ENCODE measurements around the gene BET1. TPM values are rescaled to one million over a fixed set of nuclear protein-coding genes. Genes with fewer than 3 reads are reported as not detected.
"Not testable (repeated sequence)": the region's sequence is repeated elsewhere in the genome, so short reads cannot be mapped to it uniquely, and the experiment has no call there.

BET1 gene, protein sequence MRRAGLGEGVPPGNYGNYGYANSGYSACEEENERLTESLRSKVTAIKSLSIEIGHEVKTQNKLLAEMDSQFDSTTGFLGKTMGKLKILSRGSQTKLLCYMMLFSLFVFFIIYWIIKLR
- 10 to 100 TPM; 41.3 to 65.2 (median 47.3) TPM for polyA plus RNA-seq (ENCODE audit: insufficient read length in 4 of 4)

DNA sequence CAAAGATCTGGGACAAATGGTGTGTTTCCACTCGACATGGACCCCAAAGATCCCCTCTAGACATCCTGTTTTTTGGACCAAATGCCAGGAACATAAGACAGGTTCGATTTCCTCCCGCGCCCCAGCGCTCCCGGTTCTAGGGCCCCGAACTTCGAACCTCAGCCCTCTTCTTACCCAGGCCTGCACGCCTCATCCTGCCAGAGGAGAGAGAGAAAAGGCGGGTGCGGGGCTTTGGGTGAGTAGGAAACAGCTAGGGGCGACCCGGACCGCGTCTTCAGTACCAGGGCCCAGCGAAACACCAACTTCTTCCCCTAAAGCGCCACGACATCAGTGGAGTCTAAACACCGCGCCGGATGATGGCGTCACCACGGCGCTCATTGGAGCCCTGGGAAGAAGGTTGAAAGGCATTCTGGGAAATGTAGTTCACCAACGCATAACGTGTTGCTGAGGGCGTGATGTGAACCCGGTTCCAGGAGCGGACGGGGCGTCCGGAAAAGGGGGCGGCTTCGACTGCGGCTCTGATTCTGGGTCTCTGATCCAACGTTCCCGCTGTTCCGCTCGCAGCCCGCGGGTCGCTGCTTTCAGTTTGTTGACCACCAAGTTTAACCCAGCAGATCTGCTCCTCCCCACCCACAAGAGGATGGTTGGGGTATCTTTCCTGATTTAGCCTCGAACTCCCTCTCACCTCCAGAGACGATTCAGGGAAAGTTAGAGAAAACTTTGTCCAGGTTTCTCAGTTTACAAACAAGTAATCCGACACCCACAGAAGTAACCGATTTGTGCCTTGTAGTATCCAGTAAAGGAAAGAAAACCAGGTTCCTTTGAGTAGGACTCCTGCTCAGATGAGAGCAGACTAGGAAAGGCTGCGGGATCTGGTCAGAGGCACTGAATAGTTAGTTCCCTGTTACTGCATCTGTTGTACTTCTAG, at the start of gene BET1:
BET1 (minus strand) TSS at position 332 of the 928 bp plus-strand sequence; CDS start at position 193, 139 bp downstream.
- peak; percentile 93 to 98 (median 96) for DNase-seq (ENCODE audit: low read depth in 4 of 4, low spot score in 3 of 4)

DNA sequence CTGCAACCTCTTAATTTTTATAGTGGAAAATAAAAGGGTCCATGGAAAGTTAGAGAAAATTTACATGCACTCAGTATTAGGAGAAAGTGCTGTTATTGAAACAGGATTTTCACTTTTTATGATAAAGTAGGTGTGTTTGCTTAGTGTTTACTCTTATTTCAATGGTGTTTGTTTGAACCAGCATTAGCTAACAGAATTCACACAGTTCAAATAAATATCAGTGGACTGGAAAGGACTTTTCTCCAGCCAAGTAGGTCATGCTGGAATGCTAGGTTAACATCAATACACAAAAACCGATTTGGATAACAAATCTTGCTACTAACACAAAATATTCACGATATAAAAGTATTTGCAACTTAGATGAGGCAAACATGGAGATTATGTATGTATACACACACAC, 49.4 kb upstream of the BET1 start:
- no peak for DNase-seq (ENCODE audit: low read depth in 4 of 4, low spot score in 3 of 4)

DNA sequence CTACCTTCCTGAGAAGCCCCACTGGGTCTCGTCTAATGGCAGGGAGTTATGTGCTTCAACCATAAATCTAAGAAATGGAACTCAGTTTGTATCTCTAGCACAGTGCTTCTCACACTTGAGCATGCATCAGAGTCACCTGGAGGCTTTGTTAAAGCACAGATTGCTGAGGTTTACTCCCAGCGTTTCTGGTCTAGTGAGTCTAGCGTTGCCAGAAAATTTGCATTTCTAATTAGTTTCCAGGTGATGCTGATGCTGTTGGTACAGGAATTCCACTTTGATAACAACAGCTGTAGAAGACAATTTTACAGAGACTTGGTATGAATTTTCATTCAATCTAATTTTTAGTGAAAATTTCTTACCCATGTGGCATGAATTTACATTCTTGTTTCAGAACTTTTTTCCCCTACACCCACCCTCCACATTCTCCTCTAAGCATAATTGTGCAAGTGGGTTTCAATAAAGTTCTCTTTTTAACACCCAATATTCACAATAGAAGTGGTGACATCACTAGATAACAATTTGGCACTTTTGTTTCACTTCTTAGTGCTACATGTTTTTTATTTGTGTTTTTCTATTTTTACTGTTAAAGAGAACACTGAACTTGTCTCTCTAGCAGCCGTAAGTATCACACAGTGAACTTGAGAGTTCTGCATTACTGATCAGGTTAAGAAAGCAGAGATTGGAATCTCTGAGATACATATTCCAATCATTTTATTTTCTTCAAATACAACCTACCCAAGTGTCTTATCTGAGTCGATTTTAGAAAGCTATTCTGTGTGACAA, 48.4 kb upstream of the BET1 start:
- no peak for DNase-seq (ENCODE audit: low read depth in 4 of 4, low spot score in 3 of 4)

DNA sequence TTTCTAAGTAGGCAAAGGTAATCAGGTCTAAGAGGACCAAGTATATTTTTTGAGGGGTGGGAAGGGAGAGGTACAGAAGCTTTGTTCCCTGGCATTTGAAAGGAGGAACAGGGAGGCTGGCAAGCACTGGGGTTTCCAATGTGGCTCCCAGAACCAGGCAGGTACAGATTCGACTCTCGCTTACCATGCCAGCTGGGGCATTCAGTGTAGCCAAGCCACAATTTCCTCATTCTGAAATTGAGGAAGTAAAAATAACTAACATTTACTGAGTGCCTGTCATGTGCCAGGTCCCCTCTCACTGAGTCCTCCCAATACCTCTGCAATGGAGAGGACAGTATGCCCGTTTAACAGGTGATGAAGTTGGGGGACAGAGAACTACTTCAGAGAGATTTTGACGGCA, 45.9 kb upstream of the BET1 start:
- DNase-seq (ENCODE audit: low read depth in 4 of 4, low spot score in 3 of 4): no peak

DNA sequence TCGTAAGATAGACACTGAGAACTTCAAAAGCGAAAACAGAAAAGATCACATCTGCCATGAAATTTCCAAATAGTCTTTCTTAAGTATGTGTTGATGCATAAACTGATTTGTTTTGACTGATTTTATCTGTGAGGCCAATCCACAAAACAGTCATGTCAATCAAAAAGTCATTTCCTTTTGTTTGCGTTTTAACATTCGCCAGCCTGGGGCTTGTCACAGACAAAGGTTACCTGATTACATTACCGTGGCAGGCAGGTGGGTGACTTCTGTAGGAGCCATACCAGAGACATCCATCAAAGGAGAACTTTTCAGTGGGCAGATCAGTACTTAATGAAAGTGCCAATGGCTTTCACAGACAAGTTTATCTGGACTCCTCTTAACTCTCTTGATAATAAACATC, 45.5 kb upstream of the BET1 start:
- DNase-seq (ENCODE audit: low read depth in 4 of 4, low spot score in 3 of 4): no peak

DNA sequence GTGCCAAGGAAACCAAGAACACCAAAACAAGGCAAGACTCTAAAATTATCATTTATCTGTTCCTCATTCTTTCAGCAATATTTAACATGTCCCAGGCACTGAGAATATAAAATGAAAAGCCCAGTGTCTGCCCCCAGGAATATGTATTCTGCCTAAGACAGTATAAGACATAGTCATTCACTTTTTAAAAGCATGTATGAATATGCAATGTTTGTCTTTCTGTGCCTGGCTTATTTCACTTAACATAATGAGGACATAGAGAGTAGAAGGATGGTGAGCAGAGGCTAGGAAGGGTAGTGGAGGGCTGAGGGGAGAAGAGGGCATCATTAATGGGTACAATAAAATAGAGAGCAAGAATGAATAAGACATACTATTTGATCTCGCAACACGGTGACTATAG, 44.6 kb upstream of the BET1 start:
- DNase-seq (ENCODE audit: low read depth in 4 of 4, low spot score in 3 of 4): no peak

DNA sequence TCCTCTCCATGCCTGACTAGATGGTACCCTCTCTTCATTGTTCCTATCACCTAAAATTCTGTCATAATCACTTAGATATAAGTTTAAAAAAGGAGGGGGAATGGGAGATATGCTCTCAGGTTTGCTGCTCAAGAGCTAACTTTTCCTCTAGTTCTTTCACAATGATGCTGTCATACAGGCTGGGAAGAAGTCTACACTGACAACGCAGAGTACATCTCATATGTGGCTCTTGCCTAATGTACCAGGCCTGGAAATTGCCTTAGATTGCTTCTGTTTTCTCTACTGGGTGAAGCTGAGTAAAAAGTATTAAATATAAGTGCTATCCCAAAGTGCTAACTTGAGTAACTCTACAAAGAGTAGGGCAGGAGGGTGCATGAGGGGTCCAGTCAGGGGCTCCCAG, 43.8 kb upstream of the BET1 start:
- no peak for DNase-seq (ENCODE audit: low read depth in 4 of 4, low spot score in 3 of 4)

DNA sequence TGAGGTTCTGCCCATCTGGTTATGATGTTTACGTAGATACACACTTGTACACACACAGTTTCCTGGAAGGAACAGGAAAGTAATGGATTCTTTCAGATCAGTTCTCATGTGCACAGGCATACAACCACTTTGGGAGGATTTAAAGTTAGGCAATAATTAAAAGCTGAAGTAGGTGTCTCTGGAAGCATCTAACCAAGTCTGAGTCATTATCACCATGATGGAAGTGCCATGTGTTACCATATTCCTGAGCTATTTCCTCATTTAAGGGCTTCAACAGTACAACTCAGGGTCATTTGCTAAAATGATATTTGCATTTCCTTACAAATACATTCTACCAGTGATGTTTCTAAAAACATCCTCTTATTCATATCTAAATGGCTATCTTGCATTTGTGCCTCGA, 41.4 kb upstream of the BET1 start:
- no peak for DNase-seq (ENCODE audit: low read depth in 4 of 4, low spot score in 3 of 4)

DNA sequence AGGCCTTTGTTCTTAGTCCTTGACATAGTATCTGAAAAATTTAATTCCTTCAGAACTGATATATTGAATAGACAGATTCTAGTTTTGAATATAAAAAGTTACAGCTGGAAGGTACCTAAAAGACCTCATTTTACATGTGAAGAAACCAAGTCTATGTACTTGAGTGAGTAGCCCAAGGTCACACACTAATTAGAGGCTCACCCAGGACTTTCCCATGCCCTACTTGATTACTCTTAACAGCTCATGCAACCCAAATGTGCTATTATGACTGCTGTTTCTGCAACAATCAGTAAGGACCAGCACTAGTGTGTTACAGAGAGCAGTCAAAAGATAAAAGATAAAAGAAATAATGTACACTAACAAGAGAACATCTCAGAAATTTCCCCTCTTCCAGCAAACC, 40.7 kb upstream of the BET1 start:
- no peak for DNase-seq (ENCODE audit: low read depth in 4 of 4, low spot score in 3 of 4)

DNA sequence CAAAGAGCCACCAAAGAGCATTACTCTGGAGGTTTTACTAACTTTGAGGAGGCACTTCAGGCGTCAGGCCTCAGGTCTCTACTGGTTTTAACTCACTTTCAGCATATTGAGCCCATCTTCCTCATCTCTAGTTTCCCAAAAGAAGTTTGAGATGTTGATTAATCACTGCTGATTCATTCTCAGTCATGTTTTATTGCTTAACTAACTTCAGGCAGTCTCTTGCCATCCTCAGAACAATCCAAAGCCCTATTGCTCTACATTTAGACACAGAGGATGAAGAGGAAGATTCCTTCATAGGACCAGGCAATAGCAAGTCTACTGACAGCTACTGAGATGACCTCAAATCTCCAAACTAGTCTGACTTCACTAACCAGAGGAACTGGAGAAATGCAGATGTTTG, 39.1 kb upstream of the BET1 start:
- no peak for DNase-seq (ENCODE audit: low read depth in 4 of 4, low spot score in 3 of 4)

DNA sequence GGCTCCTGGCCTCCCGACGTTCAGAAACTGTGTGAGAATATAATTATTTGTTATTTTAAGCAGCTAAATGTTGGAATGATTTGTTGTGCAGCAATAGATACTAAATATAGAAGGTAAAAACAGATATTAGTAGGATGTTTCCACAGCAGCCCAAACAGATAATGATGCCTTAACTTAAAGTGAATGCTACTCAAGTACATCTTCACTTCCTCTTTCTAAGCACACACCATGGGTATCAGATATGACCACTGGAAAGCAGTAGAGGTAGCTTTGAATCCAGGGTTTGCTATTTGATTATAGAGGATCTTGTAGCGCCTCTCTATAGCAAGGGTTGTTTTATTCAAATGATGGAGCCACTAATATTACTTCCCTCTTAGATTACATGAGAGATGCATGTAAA, 38.2 kb upstream of the BET1 start:
- DNase-seq (ENCODE audit: low read depth in 4 of 4, low spot score in 3 of 4): no peak

DNA sequence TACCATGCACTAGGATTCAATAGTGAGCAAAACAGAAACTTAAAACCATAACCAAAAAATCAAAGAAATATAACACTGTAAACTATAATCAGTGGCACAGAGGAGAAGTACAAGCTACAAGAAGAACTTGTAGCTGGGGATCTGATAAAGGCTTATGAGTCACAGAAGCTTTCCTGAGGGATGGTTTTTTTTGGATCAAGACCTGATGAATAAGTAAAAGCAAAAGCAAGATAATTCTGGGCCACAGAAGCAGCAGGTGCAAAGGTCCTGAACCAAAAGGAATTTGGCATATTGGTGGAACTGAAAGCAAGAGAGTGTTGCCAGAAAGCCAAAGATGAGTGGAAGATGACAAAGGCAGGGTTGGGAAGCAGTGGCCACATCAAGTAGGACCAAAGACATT, 37.4 kb upstream of the BET1 start:
- no peak for DNase-seq (ENCODE audit: low read depth in 4 of 4, low spot score in 3 of 4)

DNA sequence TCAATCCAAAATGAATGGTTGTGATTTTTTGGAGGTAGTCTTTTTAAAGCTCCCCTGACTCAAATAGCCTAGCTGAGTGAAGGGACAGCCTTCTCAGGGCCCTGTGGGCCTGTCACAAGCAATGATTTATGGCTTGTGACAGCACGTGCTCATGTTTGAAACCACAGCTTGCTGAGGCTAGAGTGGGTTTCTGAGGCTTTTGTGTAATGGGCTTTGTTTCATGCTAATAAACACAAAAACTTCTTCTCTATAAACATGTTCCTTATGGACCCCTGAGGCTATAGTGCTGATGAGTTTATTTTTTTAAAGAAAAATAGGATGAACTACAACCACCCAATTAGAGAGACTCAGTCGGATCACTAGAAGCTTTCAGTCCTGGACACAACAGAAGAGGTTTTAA, 36.1 kb upstream of the BET1 start:
- no peak for DNase-seq (ENCODE audit: low read depth in 4 of 4, low spot score in 3 of 4)

DNA sequence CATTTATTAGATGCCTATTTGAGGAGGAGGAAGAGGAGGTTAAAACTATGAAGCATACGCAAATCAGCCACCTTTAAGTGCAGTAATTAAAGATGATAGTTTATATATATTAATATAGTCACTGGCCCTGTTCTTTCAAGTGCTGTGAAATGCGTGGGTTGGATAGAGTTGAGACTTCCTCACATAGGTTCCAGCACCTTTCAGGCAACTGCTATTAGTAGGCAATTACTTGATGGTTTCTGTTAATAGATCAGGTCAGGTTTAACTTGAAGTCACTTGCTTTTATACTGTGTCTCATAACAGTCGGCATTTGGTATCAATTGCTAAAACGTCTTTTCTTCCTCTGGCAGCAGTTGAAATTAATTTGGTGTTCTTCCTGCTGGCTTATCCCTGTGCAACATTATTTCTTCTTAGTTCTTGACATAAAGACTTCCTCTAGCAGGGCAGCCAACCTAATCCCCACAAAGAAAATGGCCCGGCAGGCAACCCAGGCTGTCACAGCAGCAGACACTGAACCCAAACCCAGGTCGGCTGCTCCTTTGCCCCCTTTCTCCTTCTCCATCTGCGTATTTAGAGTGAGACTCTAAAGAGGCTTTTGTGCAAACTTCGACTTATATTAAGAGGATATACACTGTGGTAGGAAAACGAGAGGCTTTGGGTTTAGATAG, 35.3 kb upstream of the BET1 start:
- no peak for DNase-seq (ENCODE audit: low read depth in 4 of 4, low spot score in 3 of 4)

DNA sequence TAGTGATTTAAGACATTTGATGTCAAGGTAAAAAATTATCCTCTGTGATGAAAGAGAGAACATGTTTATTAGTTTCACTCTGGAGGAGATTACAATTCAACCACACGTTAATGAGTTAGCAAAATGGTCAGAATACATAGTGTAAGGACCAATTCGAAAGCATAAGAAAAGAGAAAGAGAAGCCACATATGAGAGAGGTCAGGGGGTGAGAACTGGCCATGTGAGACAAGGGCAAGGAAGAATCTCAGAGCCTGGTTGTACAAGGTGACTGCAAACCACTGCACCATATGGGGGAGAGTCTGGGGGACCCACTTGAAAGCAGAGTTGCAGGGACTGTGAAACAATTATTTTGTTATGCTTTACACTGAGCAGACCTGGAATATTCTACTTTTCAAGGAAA, 27.7 kb upstream of the BET1 start:
- no peak for DNase-seq (ENCODE audit: low read depth in 4 of 4, low spot score in 3 of 4)

DNA sequence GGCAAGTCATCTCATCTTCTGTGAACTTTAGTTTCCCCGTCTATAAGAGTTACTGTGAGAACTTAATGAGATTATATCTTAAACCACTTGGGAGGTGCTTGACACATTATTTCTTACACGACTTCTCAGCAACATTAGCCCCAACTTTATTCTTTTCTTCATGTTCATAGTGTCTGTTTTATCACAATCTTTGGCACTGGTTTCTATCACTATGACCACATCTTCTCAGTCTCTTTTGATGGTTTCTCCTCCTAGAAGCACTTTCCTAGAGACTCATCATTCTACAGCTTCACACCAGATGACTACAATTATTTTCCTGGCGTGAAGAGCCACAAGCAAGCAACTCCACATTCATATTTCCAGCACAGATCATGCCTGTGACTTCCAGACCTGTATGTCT, 26.5 kb upstream of the BET1 start:
- no peak for DNase-seq (ENCODE audit: low read depth in 4 of 4, low spot score in 3 of 4)

DNA sequence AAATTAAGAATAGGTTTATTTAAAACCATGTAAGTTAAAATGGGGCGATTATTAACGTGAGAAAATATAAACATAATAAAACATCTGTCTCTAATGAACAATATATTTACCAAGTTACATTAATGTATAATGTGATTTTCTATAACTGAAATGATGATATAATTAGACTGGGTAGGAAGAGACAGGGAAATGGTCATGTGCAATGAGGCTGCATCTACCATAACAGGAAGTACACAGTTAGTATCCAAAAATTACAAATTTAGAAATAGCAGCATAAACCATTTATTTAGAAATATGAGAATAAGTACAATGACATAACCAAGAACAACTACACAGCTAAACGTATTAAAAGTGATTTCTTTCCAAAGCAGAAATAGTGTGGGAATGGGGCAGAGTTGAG, 25.8 kb upstream of the BET1 start:
- DNase-seq (ENCODE audit: low read depth in 4 of 4, low spot score in 3 of 4): no peak

DNA sequence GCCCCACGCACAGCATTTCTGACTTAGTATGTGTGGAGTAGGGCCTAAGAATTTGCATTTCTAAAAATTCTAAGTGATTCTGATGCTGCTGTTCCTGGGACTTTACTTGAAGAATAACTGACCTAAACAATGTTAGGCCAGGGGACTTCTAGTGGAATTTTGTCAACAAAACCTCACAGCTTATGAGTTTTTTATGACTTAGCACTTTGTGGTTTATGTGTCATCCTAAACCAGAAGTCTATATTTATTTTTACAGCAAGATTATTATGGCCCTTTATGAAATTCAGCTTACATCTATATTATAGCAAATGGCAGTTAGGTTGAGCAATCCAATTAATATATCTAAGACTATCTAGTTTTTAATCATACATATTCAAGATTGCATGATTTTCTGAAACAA, 24.6 kb upstream of the BET1 start:
- DNase-seq (ENCODE audit: low read depth in 4 of 4, low spot score in 3 of 4): no peak

DNA sequence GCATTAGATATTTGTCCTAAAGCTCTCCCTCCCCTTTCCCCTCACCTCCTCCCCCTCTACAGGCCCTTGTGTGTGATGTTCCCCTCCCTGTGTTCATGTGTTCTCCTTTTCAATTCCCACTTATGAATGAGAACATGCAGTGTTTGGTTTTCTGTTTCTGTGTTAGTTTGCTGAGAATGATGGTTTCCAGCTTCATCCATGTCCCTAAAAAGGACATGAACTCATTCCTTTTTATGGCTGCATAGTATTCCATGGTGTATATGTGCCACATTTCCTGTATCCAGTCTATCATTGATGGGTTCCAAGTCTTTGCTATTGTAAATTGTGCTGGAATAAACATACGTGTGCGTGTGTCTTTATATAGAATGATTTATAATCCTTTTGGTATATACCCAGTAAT, 22.5 kb upstream of the BET1 start:
- DNase-seq (ENCODE audit: low read depth in 4 of 4, low spot score in 3 of 4): not testable (repeated sequence)

DNA sequence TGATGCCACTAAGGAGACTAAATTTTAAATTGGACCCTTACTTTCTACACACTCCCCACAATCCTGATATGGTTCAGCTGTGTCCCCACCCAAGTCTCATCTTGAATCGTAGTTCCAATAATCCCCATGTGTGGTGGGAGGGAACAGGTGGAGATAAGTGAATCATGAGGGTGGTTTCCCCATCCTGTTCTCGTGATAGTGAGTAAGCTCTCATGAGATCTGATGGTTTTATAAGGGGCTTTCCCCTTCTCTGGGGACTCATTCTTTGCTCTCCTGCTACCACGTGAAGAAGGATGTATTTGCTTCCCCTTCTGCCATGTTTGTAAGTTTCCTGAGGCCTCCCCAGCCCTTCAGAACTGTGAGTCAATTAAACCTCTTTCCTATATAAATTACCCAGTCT, 18.4 kb upstream of the BET1 start:
- DNase-seq (ENCODE audit: low read depth in 4 of 4, low spot score in 3 of 4): no peak

DNA sequence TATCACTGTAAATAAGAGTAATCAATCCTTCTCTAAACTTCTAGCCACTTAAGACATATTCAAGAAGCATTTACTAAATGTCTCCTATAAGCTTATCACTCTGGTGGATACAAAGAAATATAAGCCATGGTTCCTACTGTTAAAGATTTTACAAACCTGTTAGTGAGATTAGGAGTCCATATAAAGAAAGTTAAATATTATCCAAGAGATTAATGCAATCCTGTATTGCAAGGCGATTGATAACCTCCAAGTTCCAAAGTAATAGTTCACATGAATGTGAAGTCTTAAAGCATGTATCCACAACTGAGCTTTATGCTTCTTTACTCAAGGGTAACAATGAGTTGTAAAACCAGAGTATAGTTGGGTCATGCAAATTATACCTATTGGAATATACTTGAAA, 12.6 kb upstream of the BET1 start:
- DNase-seq (ENCODE audit: low read depth in 4 of 4, low spot score in 3 of 4): no peak

Measured in left renal pelvis (tissue), 4 donors.